GM19395 (cell line): ENCODE measurements around the gene NRXN3.

Experiments
- ATAC-seq: cut with Tn5 transposase; IDR thresholded peaks from one replicate; pipeline ENCODE4 v1.9.1; 2021; ENCODE audit warnings: mild to moderate bottlenecking, moderate library complexity; ENCODE audit not compliant: unreplicated experiment

Gene NRXN3

GRCh38 chr14:79639613-79640012, 1469.4 kb downstream of the NRXN3 start:
- no peak for ATAC-seq

- no peak for ATAC-seq
Observed at GRCh38 chr14:79641371-79641770, 1471.2 kb downstream of the NRXN3 start.

- no peak for ATAC-seq
Observed at GRCh38 chr14:79643132-79643531, 1473.0 kb downstream of the NRXN3 start.

- ATAC-seq = no peak
Observed at GRCh38 chr14:79645753-79646362, 1475.7 kb downstream of the NRXN3 start.

- no peak for ATAC-seq
Observed at GRCh38 chr14:79649856-79650255, 1479.7 kb downstream of the NRXN3 start.

- no peak for ATAC-seq
Observed at GRCh38 chr14:79652513-79653307, 1482.5 kb downstream of the NRXN3 start.

GRCh38 chr14:79656056-79656455, 1485.9 kb downstream of the NRXN3 start:
- ATAC-seq = no peak

GRCh38 chr14:79656496-79656895, 1486.3 kb downstream of the NRXN3 start:
- no peak for ATAC-seq

GRCh38 chr14:79658221-79658620, 1488.0 kb downstream of the NRXN3 start:
- ATAC-seq = no peak

GRCh38 chr14:79658769-79659168, 1488.6 kb downstream of the NRXN3 start:
- no peak for ATAC-seq

- no peak for ATAC-seq
Observed at GRCh38 chr14:79660053-79660939, 1490.1 kb downstream of the NRXN3 start.

- ATAC-seq = no peak
Observed at GRCh38 chr14:79661752-79662151, 1491.6 kb downstream of the NRXN3 start.

GRCh38 chr14:79663453-79663852, 1493.3 kb downstream of the NRXN3 start:
- no peak for ATAC-seq

GRCh38 chr14:79665556-79665955, 1495.4 kb downstream of the NRXN3 start:
- no peak for ATAC-seq

GRCh38 chr14:79668951-79669350, 1498.8 kb downstream of the NRXN3 start:
- ATAC-seq = no peak

- ATAC-seq = no peak
Observed at GRCh38 chr14:79670811-79671210, 1500.6 kb downstream of the NRXN3 start.

- ATAC-seq = no peak
Observed at GRCh38 chr14:79680087-79680486, 1509.9 kb downstream of the NRXN3 start.

GRCh38 chr14:79686196-79686595, 1516.0 kb downstream of the NRXN3 start:
- no peak for ATAC-seq

GRCh38 chr14:79690960-79691359, 1520.8 kb downstream of the NRXN3 start:
- no peak for ATAC-seq

GRCh38 chr14:79693935-79694334, 1523.8 kb downstream of the NRXN3 start:
- ATAC-seq = no peak

GRCh38 chr14:79695307-79695706, 1525.1 kb downstream of the NRXN3 start:
- no peak for ATAC-seq
